HG03521 (cell line): ENCODE data around the gene CBLB.

Experiments
- ATAC-seq: cut with Tn5 transposase; IDR thresholded peaks from one replicate; pipeline ENCODE4 v1.9.1; 2021; ENCODE audit warnings: mild to moderate bottlenecking, moderate library complexity; ENCODE audit not compliant: unreplicated experiment

CBLB gene

DNA sequence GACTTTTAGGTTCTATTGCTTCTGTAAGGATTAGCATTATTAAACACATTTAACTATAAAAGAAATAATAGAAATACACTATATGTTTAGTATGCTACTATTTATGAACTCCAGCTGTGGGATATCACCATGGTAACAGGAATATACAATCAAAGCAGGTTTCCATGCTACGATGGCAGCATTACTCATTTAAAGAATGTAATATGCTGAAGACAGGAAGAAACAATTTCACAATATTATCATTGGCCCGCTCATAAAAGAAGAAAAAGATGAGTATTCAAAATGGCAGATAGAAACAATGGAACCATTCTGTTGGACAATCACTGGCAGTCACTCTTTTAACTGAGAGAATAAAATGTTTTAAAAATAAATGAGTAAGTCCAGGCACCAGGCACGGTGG lies 153.4 kb downstream of the CBLB start:
- ATAC-seq, result no peak

DNA sequence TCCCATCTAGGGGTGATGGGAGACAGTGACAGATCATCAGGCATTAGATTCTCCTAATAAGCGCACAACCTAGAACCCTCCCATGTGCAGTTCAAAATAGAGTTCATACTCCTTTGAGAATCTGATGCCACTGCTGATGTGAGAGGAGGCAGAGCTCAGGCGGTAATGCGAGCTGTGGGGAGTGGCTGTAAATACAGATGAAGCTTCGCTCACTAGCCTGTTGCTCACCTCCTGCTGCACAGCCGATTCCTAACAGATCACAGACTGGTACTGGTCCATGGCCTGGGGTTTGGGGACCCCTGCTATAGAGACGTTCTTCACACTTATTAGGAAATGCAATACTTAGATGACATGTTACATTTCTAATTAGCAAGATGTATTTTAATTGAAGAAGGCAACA lies 154.4 kb downstream of the CBLB start:
- no peak for ATAC-seq

DNA sequence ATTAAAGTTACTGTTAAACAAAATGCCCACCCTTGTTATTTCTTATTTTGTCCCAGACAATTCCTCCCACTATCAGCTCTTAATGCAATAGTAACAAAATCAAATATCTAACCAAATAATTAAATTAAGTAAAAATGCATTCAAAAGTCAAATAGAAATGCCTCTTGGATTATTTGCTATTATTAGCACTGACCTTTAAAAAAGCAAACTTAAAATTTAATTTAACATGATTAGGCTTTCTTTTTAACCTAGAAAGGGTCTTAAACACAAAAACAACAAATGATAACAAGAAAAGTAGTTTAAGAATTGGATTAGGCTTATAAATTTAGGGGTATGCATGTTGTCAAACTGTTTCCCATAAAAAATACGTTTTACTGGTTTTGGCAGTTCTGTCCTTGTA lies 159.8 kb downstream of the CBLB start:
- ATAC-seq, result no peak

DNA sequence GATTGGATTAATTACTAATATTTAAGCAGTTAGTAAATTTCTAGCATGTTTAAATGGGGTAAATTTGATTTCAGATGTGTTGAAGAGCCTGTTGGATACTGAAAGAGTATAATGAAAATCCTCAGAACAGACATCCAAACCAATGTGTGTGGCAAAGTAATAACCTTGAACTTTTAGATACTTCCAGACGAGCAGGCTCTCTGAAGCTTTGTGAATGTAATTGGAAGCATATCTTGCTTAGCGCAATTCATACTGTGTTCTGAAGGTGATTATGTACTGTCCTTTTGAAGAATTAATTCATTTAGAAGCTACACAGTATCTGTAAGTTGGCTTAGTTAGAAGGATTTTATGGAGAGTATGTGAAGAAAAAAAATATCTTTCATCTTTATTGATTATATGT lies 161.8 kb downstream of the CBLB start:
- no peak for ATAC-seq

DNA sequence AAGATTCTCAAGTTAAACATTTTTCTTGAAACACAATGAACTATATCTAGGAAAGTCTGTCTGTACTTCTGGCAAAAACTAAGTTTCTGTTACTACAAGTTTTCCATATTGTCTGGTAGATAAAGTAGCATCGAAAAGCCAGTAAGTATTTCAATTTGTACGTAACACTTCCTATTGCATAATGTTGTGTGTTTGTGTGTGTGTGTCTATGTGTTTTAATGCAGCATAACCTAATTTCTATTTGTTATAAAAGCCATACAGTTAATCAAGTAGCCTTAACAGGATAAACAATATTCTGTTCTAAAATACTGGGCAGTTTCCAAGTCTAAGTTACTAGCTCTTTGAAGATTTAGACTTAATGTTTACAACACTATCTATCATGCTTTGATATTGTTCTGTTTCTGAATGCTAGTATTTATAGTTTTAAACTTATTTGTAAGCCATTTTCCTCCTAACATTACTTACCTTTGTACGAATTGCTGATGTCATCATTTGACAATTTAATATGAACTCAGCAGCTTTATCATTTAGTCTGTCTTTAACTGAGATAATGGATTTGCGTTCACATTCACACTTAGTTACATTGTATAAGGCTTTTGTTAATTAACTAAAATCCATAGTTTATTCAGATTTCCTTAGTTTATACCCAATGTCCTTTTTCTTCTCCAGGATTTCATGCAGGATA lies 163.9 kb downstream of the CBLB start:
- no peak for ATAC-seq

- ATAC-seq, result no peak
Measured at GRCh38 chr3:105700575-105700974, 168.2 kb downstream of the CBLB start.

GRCh38 chr3:105691633-105692032 lies 177.2 kb downstream of the CBLB start:
- no peak for ATAC-seq

DNA sequence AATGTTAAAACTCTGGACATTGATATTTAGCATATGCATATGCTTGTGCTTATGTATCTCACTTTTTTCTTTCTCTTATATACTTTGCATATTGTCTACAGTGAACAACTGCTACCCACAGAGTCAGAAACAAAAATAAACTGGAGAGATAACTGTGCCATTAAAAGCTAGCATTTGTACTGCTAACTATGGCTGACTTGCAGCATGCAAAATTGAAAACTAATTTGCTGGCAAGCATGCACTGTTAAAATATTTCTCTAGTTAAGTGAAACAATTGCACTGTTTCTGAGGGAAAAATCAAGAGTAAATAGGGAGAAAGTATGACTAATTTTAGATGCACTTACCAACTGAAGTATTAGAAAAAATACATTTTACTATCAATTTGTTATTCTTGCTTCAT lies 177.8 kb downstream of the CBLB start:
- no peak for ATAC-seq

DNA sequence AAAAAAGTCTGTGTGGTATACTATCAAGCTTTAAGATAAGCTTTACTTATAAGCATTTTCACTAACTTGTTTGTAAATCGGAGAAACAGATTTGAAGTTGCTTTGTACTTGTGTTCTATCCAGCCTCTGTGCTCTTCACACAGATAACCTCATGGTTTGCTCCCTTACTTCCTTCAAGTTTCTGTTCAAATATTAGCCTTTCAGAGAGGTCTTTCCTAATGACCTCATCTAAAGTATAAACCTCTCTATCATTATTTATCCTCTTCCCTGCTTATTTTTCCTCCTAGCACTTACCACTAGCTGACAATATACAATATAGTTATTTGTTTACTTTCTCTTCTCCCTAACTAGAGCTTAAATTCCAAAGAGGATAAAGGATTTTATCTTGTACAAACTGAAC lies 180.0 kb downstream of the CBLB start:
- ATAC-seq, result no peak

DNA sequence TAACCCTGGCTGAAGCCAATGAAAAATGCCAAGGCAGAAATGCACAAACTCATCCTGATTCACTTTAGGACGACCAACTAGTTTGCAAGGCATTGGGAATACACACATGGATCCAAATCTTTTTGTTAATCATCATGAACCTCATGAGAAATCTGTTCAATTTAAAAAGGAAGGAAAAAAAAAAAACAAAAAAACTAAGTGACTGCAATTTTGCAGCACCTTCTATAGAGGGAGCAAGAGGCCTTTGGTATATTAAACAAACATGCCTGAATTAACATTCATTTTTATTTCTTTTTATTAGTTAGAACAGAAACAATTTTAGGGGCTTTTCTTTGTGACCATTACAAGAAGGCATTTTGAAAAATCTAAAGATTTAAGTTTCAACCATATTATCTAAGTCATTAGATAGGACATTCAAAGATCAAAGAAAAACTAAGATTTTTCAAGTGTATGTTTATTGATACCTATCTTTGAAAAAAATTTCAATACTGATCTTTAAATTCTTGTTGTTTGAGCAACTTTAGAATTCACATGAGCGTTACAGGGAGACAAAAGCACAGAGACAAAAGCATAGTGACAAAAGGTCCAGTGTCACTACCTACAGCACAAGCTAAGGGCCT lies 182.4 kb downstream of the CBLB start:
- no peak for ATAC-seq

GRCh38 chr3:105679951-105680350 lies 188.9 kb downstream of the CBLB start:
- no peak for ATAC-seq

GRCh38 chr3:105678017-105678416 lies 190.8 kb downstream of the CBLB start:
- no peak for ATAC-seq

GRCh38 chr3:105676621-105677300 lies 192.1 kb downstream of the CBLB start:
- ATAC-seq, result no peak

DNA sequence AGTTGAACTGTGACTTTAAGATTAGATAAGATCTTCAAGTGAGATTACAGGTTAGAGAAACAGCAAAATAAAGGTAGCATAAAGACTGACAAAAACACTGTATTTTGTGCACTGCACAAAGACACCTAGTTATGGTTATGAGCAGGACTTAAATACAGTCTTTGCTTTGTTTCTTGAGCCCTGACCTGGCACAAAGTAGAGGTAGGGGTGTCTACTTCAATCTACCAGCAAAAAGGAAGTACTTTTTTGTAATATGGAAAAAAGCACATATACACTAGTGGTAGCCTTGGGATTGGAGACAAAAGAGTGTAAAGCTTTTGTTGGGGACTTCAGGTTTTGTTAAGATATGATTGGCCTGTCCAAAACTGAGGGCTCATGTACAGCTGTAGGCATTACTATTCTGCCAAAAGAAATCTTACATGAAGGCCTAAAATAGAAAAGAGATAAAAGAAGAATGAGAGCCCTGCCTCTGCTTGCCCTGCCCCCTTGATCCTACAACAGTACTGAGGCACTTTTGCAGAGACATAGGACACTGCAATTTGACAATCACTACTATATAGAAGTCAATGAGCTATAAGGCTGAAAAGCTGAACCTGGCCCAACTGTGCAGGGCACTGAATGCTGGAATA lies 194.3 kb downstream of the CBLB start:
- no peak for ATAC-seq

DNA sequence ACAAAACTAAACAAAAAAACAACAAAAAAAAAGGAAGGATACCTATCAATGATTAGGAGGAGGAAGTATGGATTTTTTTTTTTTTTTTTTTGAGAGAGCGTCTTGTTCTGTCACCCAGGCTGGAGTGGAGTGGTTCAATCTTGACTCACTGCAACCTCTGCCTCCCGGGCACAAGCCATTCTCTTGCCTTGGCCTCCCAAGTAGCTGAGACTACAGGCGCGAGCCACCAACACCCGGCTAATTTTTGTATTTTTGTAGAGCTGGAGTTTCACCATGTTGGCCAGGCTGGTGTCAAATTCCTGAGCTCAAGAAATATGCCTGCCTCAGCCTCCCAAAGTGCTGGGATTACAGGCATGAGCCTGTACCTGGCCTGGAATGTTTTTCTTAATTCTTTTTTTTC lies 195.8 kb downstream of the CBLB start:
- ATAC-seq, result no peak

GRCh38 chr3:105662306-105662705 lies 206.5 kb downstream of the CBLB start:
- no peak for ATAC-seq

GRCh38 chr3:105661461-105661860 lies 207.4 kb downstream of the CBLB start:
- no peak for ATAC-seq

GRCh38 chr3:105656651-105657504 lies 211.9 kb downstream of the CBLB start:
- no peak for ATAC-seq

DNA sequence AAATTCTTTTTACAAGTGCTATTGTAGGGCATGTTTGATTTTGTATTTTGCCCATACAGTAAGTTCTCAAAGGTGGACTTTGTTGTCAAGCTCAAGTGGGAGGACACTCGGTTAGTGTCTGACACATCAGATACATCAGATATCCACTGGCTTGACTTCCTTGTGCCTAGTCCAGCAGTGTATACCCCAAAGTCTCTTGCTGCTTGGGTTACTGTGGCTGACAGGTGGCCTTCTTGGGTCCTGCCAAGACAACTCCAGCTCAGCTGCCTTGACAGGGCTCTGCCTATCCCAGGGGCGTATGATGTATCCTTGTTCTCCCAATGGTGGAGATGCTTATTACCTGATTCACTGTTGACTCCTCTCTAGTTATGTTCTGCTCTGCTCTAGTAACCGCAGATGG lies 214.9 kb downstream of the CBLB start:
- ATAC-seq, result no peak

DNA sequence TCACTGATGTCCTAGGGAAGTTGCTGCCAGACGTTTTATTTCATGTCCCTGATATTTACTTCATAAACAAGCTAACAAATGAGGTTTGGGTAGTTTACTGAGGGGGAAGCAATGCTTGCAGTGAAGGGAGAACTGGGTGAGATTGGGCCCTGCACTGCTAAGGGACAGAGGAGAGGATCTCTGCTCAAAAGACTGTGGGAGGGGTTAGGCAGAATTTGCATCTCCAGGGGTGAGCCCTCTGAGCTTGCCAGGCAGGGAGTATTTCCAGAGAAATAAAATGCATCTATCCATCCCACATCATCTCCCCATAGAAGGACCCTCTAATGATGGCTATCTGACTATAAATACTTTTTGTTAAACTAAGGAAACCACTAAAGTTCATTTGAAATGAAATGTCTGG lies 215.6 kb downstream of the CBLB start:
- no peak for ATAC-seq

- no peak for ATAC-seq
Measured at GRCh38 chr3:105649480-105649879, 219.3 kb downstream of the CBLB start.
